ENCODE measurements around the gene BCL2.

GRCh38 chr18:63150326-63150725 is 169.2 kb downstream of the BCL2 start:
- TF ChIP-seq CTCF (IDR thresholded peaks at IDR 0.05) (no peak), POLR2A (IDR thresholded peaks at IDR 0.05) (no peak)
